ENCODE results near the gene ADISSP.

Gene ADISSP

GRCh38 chr20:3778976-3779375, 11.4 kb upstream of the ADISSP start:
- no peak for DNase-seq

GRCh38 chr20:3777716-3778629, 10.4 kb upstream of the ADISSP start:
- DNase-seq = no peak

GRCh38 chr20:3777381-3777715, 9.8 kb upstream of the ADISSP start:
- no peak for DNase-seq

- DNase-seq = no peak
These were observed 8.0 kb upstream of the ADISSP start for GRCh38 chr20:3775457-3776108.

- no peak for DNase-seq
These were observed 4.1 kb upstream of the ADISSP start for GRCh38 chr20:3771552-3772058.

- peak; percentile 70 for DNase-seq
These were observed 983 bp upstream of the ADISSP start for GRCh38 chr20:3768342-3769130.

GRCh38 chr20:3767110-3767426, 485 bp downstream of the ADISSP start:
- no peak for DNase-seq

- no peak for DNase-seq
These were observed 987 bp downstream of the ADISSP start for GRCh38 chr20:3766422-3767109.

- DNase-seq = no peak
These were observed 2.2 kb downstream of the ADISSP start for GRCh38 chr20:3765171-3765882.

GRCh38 chr20:3764659-3765058, 2.9 kb downstream of the ADISSP start:
- DNase-seq = no peak

GRCh38 chr20:3763671-3764601, 3.6 kb downstream of the ADISSP start:
- no peak for DNase-seq

GRCh38 chr20:3760655-3761348, 6.8 kb downstream of the ADISSP start:
- no peak for DNase-seq

- DNase-seq = no peak
These were observed 7.7 kb downstream of the ADISSP start for GRCh38 chr20:3759884-3760283.

GRCh38 chr20:3759316-3759823, 8.2 kb downstream of the ADISSP start:
- DNase-seq = no peak

- no peak for DNase-seq
These were observed 9.0 kb downstream of the ADISSP start for GRCh38 chr20:3758566-3758965.

GRCh38 chr20:3757268-3757667, 10.3 kb downstream of the ADISSP start:
- DNase-seq = no peak

GRCh38 chr20:3755814-3756480, 11.6 kb downstream of the ADISSP start:
- DNase-seq = no peak

- DNase-seq = no peak
These were observed 12.3 kb downstream of the ADISSP start for GRCh38 chr20:3755269-3755668.

- DNase-seq = no peak
These were observed 13.3 kb downstream of the ADISSP start for GRCh38 chr20:3754276-3754630.

All from NCI-H524 treated with DMSO at 0.1 percent for 48 hours (cell line).